GM23338 (cell line): ENCODE data around the gene MAP1LC3B. TPM values are rescaled to one million over a fixed set of nuclear protein-coding genes. Genes with fewer than 3 reads are reported as not detected.

ENCODE experiments used
- EZH2phosphoT487 ChIP-seq: fragments of 200-600 bp; sonication (generic); IDR thresholded peaks from one replicate; pipeline ENCODE4 v1.8.1; 2018; ENCODE audit warnings: antibody characterized with exemption; ENCODE audit not compliant: unreplicated experiment
- JUNB ChIP-seq: IDR thresholded peaks from one replicate; pipeline ENCODE4 v1.6.1; 2016; ENCODE audit warnings: antibody characterized with exemption; ENCODE audit not compliant: unreplicated experiment
- NANOG ChIP-seq: IDR thresholded peaks from 2 replicates; pipeline ENCODE4 v1.6.1; 2016; ENCODE audit warnings: antibody characterized with exemption, borderline replicate concordance
- polyA plus RNA-seq: library from polyadenylated mRNA; unstranded; fragments of >200 nt; fragmentation: Nextera tagmentation; extraction: Ambion mirVana; gene quantifications from 2 replicates; pipeline ENCODE4 v1.2.1, GENCODE V29; 2016
- total RNA-seq: library from RNA; depleted of rRNA; stranded (reverse); fragments of >200 nt; shearing (Covaris generic); gene quantifications from 2 replicates; pipeline ENCODE4 v1.2.3, GENCODE V29; 2014
- TF ChIP-seq, protein P1 (sequence below): fragments of 250-450 bp; sonication (Bioruptor Pico); IDR thresholded peaks from 2 replicates; pipeline ENCODE4 v1.5.0; 2020; ENCODE audit warnings: mild to moderate bottlenecking, moderate library complexity
- TF ChIP-seq, protein P2 (sequence below): IDR thresholded peaks from one replicate; pipeline ENCODE4 v1.6.1; 2018; ENCODE audit warnings: antibody characterized with exemption; ENCODE audit not compliant: unreplicated experiment
- TF ChIP-seq, protein P3 (sequence below), 2 experiments: fragments of 200-600 bp in 1 of 2; sonication (generic) in 1 of 2; conservative IDR thresholded peaks; 2 replicates each; pipeline versions ENCODE4 v1.5.1 to v1.6.1; 2016 to 2017; ENCODE audit warnings: antibody characterized with exemption in 2 of 2, low read depth in 2 of 2, mild to moderate bottlenecking in 2 of 2, moderate library complexity in 1 of 2

Gene MAP1LC3B
- total and polyA plus RNA-seq, 2 experiments from 2014 or later = 35.9 to 80.2 TPM

DNA sequence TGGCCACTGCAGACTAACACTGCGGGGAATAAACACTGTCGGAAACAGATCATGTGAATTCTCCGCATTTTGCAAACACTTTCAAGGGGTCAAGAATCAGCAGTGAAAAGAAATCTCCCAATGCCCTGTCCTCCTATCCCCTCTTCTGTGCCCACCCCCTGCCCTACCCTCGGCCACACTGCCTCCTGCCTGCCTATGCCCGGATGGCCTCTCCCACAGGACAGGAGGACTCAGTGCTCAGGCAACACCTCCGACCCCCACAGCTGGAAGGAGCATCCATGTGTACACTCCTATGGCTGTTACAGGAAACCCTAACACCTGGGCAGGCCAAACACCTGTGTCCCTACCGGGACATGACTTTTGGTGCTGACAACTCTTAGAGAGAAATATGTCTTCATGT, 33.0 kb upstream of the MAP1LC3B start (continued):
- TF ChIP-seq, protein P1, sequence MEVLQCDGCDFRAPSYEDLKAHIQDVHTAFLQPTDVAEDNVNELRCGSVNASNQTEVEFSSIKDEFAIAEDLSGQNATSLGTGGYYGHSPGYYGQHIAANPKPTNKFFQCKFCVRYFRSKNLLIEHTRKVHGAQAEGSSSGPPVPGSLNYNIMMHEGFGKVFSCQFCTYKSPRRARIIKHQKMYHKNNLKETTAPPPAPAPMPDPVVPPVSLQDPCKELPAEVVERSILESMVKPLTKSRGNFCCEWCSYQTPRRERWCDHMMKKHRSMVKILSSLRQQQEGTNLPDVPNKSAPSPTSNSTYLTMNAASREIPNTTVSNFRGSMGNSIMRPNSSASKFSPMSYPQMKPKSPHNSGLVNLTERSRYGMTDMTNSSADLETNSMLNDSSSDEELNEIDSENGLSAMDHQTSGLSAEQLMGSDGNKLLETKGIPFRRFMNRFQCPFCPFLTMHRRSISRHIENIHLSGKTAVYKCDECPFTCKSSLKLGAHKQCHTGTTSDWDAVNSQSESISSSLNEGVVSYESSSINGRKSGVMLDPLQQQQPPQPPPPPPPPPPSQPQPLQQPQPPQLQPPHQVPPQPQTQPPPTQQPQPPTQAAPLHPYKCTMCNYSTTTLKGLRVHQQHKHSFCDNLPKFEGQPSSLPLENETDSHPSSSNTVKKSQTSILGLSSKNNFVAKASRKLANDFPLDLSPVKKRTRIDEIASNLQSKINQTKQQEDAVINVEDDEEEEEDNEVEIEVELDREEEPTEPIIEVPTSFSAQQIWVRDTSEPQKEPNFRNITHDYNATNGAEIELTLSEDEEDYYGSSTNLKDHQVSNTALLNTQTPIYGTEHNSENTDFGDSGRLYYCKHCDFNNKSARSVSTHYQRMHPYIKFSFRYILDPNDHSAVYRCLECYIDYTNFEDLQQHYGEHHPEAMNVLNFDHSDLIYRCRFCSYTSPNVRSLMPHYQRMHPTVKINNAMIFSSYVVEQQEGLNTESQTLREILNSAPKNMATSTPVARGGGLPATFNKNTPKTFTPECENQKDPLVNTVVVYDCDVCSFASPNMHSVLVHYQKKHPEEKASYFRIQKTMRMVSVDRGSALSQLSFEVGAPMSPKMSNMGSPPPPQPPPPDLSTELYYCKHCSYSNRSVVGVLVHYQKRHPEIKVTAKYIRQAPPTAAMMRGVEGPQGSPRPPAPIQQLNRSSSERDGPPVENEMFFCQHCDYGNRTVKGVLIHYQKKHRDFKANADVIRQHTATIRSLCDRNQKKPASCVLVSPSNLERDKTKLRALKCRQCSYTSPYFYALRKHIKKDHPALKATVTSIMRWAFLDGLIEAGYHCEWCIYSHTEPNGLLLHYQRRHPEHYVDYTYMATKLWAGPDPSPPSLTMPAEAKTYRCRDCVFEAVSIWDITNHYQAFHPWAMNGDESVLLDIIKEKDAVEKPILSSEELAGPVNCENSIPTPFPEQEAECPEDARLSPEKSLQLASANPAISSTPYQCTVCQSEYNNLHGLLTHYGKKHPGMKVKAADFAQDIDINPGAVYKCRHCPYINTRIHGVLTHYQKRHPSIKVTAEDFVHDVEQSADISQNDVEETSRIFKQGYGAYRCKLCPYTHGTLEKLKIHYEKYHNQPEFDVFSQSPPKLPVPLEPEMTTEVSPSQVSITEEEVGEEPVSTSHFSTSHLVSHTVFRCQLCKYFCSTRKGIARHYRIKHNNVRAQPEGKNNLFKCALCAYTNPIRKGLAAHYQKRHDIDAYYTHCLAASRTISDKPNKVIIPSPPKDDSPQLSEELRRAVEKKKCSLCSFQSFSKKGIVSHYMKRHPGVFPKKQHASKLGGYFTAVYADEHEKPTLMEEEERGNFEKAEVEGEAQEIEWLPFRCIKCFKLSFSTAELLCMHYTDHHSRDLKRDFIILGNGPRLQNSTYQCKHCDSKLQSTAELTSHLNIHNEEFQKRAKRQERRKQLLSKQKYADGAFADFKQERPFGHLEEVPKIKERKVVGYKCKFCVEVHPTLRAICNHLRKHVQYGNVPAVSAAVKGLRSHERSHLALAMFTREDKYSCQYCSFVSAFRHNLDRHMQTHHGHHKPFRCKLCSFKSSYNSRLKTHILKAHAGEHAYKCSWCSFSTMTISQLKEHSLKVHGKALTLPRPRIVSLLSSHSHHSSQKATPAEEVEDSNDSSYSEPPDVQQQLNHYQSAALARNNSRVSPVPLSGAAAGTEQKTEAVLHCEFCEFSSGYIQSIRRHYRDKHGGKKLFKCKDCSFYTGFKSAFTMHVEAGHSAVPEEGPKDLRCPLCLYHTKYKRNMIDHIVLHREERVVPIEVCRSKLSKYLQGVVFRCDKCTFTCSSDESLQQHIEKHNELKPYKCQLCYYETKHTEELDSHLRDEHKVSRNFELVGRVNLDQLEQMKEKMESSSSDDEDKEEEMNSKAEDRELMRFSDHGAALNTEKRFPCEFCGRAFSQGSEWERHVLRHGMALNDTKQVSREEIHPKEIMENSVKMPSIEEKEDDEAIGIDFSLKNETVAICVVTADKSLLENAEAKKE = no peak
- TF ChIP-seq JUNB = no peak
- TF ChIP-seq, protein P2, sequence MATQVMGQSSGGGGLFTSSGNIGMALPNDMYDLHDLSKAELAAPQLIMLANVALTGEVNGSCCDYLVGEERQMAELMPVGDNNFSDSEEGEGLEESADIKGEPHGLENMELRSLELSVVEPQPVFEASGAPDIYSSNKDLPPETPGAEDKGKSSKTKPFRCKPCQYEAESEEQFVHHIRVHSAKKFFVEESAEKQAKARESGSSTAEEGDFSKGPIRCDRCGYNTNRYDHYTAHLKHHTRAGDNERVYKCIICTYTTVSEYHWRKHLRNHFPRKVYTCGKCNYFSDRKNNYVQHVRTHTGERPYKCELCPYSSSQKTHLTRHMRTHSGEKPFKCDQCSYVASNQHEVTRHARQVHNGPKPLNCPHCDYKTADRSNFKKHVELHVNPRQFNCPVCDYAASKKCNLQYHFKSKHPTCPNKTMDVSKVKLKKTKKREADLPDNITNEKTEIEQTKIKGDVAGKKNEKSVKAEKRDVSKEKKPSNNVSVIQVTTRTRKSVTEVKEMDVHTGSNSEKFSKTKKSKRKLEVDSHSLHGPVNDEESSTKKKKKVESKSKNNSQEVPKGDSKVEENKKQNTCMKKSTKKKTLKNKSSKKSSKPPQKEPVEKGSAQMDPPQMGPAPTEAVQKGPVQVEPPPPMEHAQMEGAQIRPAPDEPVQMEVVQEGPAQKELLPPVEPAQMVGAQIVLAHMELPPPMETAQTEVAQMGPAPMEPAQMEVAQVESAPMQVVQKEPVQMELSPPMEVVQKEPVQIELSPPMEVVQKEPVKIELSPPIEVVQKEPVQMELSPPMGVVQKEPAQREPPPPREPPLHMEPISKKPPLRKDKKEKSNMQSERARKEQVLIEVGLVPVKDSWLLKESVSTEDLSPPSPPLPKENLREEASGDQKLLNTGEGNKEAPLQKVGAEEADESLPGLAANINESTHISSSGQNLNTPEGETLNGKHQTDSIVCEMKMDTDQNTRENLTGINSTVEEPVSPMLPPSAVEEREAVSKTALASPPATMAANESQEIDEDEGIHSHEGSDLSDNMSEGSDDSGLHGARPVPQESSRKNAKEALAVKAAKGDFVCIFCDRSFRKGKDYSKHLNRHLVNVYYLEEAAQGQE = no peak
- no peak for TF ChIP-seq EZH2phosphoT487
- no peak for TF ChIP-seq NANOG
- TF ChIP-seq, protein P3, sequence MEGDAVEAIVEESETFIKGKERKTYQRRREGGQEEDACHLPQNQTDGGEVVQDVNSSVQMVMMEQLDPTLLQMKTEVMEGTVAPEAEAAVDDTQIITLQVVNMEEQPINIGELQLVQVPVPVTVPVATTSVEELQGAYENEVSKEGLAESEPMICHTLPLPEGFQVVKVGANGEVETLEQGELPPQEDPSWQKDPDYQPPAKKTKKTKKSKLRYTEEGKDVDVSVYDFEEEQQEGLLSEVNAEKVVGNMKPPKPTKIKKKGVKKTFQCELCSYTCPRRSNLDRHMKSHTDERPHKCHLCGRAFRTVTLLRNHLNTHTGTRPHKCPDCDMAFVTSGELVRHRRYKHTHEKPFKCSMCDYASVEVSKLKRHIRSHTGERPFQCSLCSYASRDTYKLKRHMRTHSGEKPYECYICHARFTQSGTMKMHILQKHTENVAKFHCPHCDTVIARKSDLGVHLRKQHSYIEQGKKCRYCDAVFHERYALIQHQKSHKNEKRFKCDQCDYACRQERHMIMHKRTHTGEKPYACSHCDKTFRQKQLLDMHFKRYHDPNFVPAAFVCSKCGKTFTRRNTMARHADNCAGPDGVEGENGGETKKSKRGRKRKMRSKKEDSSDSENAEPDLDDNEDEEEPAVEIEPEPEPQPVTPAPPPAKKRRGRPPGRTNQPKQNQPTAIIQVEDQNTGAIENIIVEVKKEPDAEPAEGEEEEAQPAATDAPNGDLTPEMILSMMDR (conservative IDR thresholded peaks at IDR 0.05; ENCODE audit: low read depth in 2 of 2) = no peak
